Stimulated activated CD8-positive, alpha-beta memory T cell treated with anti-CD3 and anti-CD28 coated beads, Interleukin-7, amount 100 ng/mL, for 1 hour (primary cell): ENCODE data around the gene TLE6.
"Not testable (repeated sequence)": the region's sequence is repeated elsewhere in the genome, so short reads cannot be mapped to it uniquely, and the experiment has no call there.

Experiments used
- DNase-seq, 2 donors: peaks; one replicate each; pipeline ENCODE4 v3.0.0-alpha.2; 2020; ENCODE audit warnings: low read depth in 2 of 2

Gene TLE6

GRCh38 chr19:2977001-2977745 lies at the start of gene TLE6:
Gene TLE6 (plus strand): TSS chr19:2977564. CDS start chr19:2978234, 670 bp downstream.
- DNase-seq: peak; percentile 76 to 78

GRCh38 chr19:2933490-2933910 lies 43.9 kb upstream of the TLE6 start:
- no peak for DNase-seq

GRCh38 chr19:2935863-2936262 lies 41.5 kb upstream of the TLE6 start:
- DNase-seq: not testable (repeated sequence)

GRCh38 chr19:2942928-2943640 lies 34.3 kb upstream of the TLE6 start:
- no peak for DNase-seq

- DNase-seq: no peak
Measured at GRCh38 chr19:2944403-2944774, 33.0 kb upstream of the TLE6 start.

- peak; percentile 96 to 98 for DNase-seq
Measured at GRCh38 chr19:2944775-2945574, 32.4 kb upstream of the TLE6 start, which contains the start of gene ZNF77. Gene ZNF77 (minus strand): TSS chr19:2944971. CDS start chr19:2944840, 131 bp downstream.

GRCh38 chr19:2945575-2946184 lies 31.7 kb upstream of the TLE6 start:
- no peak for DNase-seq

- DNase-seq: no peak
Measured at GRCh38 chr19:2949939-2950285, 27.5 kb upstream of the TLE6 start.

- DNase-seq: peak; percentile 100
Measured at GRCh38 chr19:2950286-2951124, 26.9 kb upstream of the TLE6 start.

GRCh38 chr19:2952953-2953481 lies 24.3 kb upstream of the TLE6 start:
- DNase-seq: no peak

GRCh38 chr19:2957160-2957559 lies 20.2 kb upstream of the TLE6 start:
- DNase-seq: no peak

- no peak for DNase-seq
Measured at GRCh38 chr19:2960120-2960519, 17.2 kb upstream of the TLE6 start.

GRCh38 chr19:2962018-2962670 lies 15.2 kb upstream of the TLE6 start:
- no peak for DNase-seq

- DNase-seq: no peak
Measured at GRCh38 chr19:2963122-2963521, 14.2 kb upstream of the TLE6 start.

- not testable (repeated sequence) for DNase-seq
Measured at GRCh38 chr19:2963631-2964030, 13.7 kb upstream of the TLE6 start.

- DNase-seq: no peak
Measured at GRCh38 chr19:2964874-2965273, 12.5 kb upstream of the TLE6 start.

GRCh38 chr19:2967972-2968371 lies 9.4 kb upstream of the TLE6 start:
- no peak for DNase-seq

- no peak for DNase-seq
Measured at GRCh38 chr19:2969104-2969504, 8.3 kb upstream of the TLE6 start.

- DNase-seq: no peak
Measured at GRCh38 chr19:2970201-2970835, 7.0 kb upstream of the TLE6 start.

GRCh38 chr19:2973229-2973628 lies 4.1 kb upstream of the TLE6 start:
- no peak for DNase-seq
